ENCODE data around the gene GUCA2A. TPM values are rescaled to one million over a fixed set of nuclear protein-coding genes. Genes with fewer than 3 reads are reported as not detected.

The GUCA2A gene
- total RNA-seq, 4 donors from 2014 or later = 3.2 to 2,017 (median 1,376) TPM

- no peak overlapping the region for H3K4me3 ChIP-seq
- no peaks in the 10 kb centered on the region for H3K36me3 ChIP-seq
- no peak overlapping the region for H3K27ac ChIP-seq
- no peaks in the 10 kb centered on the region for H3K27me3 ChIP-seq
- H3K9me3 ChIP-seq = no peaks in the 10 kb centered on the region
- H3K4me1 ChIP-seq = no peaks in the 10 kb centered on the region
- in situ Hi-C loops (cut with MboI; ENCODE audit: low pct_ligation_motif_present in 1 of 4, low pct_unique_long_range_greater_than_20kb in 1 of 4, low sequenced_read_pairs in 3 of 4) (loop anchor here in 1 of 4 donors (25.0 kb wide), 2 partner anchors 567 to 608 kb away; partner anchors contain the start of gene CLDN19), intact Hi-C loops (cut with DNase I; ENCODE audit: low total_unique reads) (no loop called here)
- 90% methylated on average over 3 of the region's 3 CpGs; no CpG with 5 or more reads in 1 of the 2 donors for WGBS, 2 donors (ENCODE audit: low coverage in 1 of 2)
- no peak for DNase-seq
- TF ChIP-seq EP300 (IDR thresholded peaks at IDR 0.05; ENCODE audit: low read depth) = no peak
- no peak for TF ChIP-seq CTCF (IDR thresholded peaks at IDR 0.05)
- no peak for TF ChIP-seq POLR2AphosphoS5 (IDR thresholded peaks at IDR 0.05)
- no peak for TF ChIP-seq POLR2A (IDR thresholded peaks at IDR 0.05)
Measured at GRCh38 chr1:42128964-42129363, 35.6 kb downstream of the GUCA2A start.

- H3K9me3 ChIP-seq = no peaks in the 10 kb centered on the region
- no peaks in the 10 kb centered on the region for H3K36me3 ChIP-seq
- intact Hi-C loops (cut with DNase I; ENCODE audit: low total_unique reads) (no loop called here), in situ Hi-C loops (cut with MboI; ENCODE audit: low pct_ligation_motif_present in 1 of 4, low pct_unique_long_range_greater_than_20kb in 1 of 4, low sequenced_read_pairs in 3 of 4) (loop anchor here in 1 of 4 donors (25.0 kb wide), 2 partner anchors 566 to 609 kb away; partner anchors contain the start of gene CLDN19)
- no peak for TF ChIP-seq CTCF (IDR thresholded peaks at IDR 0.05)
- TF ChIP-seq POLR2A (IDR thresholded peaks at IDR 0.05) = no peak
- no peak for TF ChIP-seq EP300 (IDR thresholded peaks at IDR 0.05; ENCODE audit: low read depth)
- no peak for TF ChIP-seq POLR2AphosphoS5 (IDR thresholded peaks at IDR 0.05)
- H3K27me3 ChIP-seq = no peaks in the 10 kb centered on the region
- H3K27ac ChIP-seq = no peak overlapping the region
- H3K4me1 ChIP-seq = no peaks in the 10 kb centered on the region
- no peak overlapping the region for H3K4me3 ChIP-seq
- whole genome bisulfite sequencing, 2 donors (ENCODE audit: low coverage in 1 of 2) = 41% methylated on average over 2 of the region's 2 CpGs; no CpG with 5 or more reads in 1 of the 2 donors
- no peak for DNase-seq
Measured at GRCh38 chr1:42128499-42128898, 36.0 kb downstream of the GUCA2A start.

- WGBS, 2 donors (ENCODE audit: low coverage in 1 of 2) = 80 to 85% methylated on average over 1 to 6 of the region's 6 CpGs
Measured at GRCh38 chr1:42127767-42128166, 36.8 kb downstream of the GUCA2A start.

GRCh38 chr1:42125552-42125951, 39.0 kb downstream of the GUCA2A start:
- no peak overlapping the region for H3K4me3 ChIP-seq
- in situ Hi-C loops (cut with MboI; ENCODE audit: low pct_ligation_motif_present in 1 of 4, low pct_unique_long_range_greater_than_20kb in 1 of 4, low sequenced_read_pairs in 3 of 4) (loop anchor here in 1 of 4 donors (25.0 kb wide), 2 partner anchors 563 to 612 kb away; partner anchors contain the start of gene CLDN19), intact Hi-C loops (cut with DNase I; ENCODE audit: low total_unique reads) (no loop called here)
- no peak for TF ChIP-seq EP300 (IDR thresholded peaks at IDR 0.05; ENCODE audit: low read depth)
- no peak for TF ChIP-seq POLR2AphosphoS5 (IDR thresholded peaks at IDR 0.05)
- no peak for TF ChIP-seq CTCF (IDR thresholded peaks at IDR 0.05)
- no peak for TF ChIP-seq POLR2A (IDR thresholded peaks at IDR 0.05)
- H3K4me1 ChIP-seq = no peaks in the 10 kb centered on the region
- no peak for DNase-seq
- WGBS, 2 donors (ENCODE audit: low coverage in 1 of 2) = 82 to 86% methylated on average over 1 of the region's 1 CpG
- H3K9me3 ChIP-seq = no peaks in the 10 kb centered on the region
- no peak overlapping the region for H3K27ac ChIP-seq
- no peaks in the 10 kb centered on the region for H3K36me3 ChIP-seq
- no peaks in the 10 kb centered on the region for H3K27me3 ChIP-seq

More at GRCh38 chr1:42127767-42128166, 36.8 kb downstream of the GUCA2A start:
- Histone ChIP-seq H3K27me3 (no peaks in the 10 kb centered on the region), H3K4me3 (no peak overlapping the region), H3K36me3 (no peaks in the 10 kb centered on the region), H3K27ac (no peak overlapping the region), H3K4me1 (no peaks in the 10 kb centered on the region), H3K9me3 (no peaks in the 10 kb centered on the region)
- in situ Hi-C loops (cut with MboI; ENCODE audit: low pct_ligation_motif_present in 1 of 4, low pct_unique_long_range_greater_than_20kb in 1 of 4, low sequenced_read_pairs in 3 of 4) (loop anchor here in 1 of 4 donors (25.0 kb wide), 2 partner anchors 565 to 610 kb away; partner anchors contain the start of gene CLDN19), intact Hi-C loops (cut with DNase I; ENCODE audit: low total_unique reads) (no loop called here)
- no peak for DNase-seq
- TF ChIP-seq POLR2A (IDR thresholded peaks at IDR 0.05) (no peak), CTCF (IDR thresholded peaks at IDR 0.05) (no peak)

Measured in transverse colon (tissue), 4 donors.